Mucosa of gallbladder (tissue), 1 donor: ENCODE results near the gene DSG2. TPM values are rescaled to one million over a fixed set of nuclear protein-coding genes. Genes with fewer than 3 reads are reported as not detected.
"Not testable (repeated sequence)": the region's sequence is repeated elsewhere in the genome, so short reads cannot be mapped to it uniquely, and the experiment has no call there.

Experiments used
- DNase-seq: peaks from one replicate; pipeline ENCODE4 v3.0.0-alpha.2; 2020; ENCODE audit warnings: low spot score
- total RNA-seq: library from RNA; stranded (reverse); gene quantifications from one replicate; pipeline ENCODE4 v1.2.1, GENCODE V29; 2021
- donor health status: DM: no; HTN: no; CAD: no.

DSG2 gene
- total RNA-seq, 1 donor from 2014 or later: 103 TPM

- DNase-seq: no peak
These were observed 2.2 kb downstream of the DSG2 start for GRCh38 chr18:31500051-31500688.

DNA sequence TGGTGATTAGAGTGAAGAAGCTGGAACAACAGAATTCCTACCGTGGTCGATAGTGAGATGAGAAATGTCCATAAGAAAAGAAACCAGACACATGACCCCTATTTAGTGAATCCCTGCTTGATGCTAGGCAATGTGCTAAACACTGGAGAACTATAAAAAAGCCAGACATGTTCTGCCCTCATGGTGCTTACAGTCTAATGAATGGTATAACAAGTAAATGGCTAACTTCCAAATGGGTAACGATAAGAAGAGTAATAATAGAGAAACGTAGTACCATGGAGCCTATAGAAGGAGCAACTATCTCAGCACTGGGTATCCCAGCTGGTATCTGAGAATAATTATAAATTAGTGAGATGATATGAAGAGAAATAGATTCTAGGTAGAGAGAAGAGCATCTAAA is 5.0 kb downstream of the DSG2 start:
- DNase-seq: no peak

- no peak for DNase-seq
These were observed 6.6 kb downstream of the DSG2 start for GRCh38 chr18:31504455-31505147.

DNA sequence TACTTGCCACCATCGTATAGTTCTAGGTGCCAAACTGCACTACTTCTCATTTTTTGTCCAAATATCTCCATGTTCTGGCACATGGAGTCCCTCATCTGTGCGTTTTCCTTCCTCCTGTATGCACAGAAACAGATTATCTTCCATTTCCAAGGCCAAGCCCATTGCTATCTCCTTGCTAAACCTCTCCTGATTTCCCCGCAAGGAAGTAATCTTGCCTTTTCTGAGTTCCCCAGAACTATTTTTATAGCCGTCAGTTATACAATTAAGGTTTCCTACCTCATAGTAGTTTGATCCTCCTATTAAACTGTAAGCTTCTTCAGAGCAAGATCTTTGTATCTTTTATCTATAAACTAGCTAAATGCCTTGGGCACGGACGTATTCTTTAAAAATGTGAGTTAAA is 7.2 kb downstream of the DSG2 start:
- DNase-seq: no peak

- no peak for DNase-seq
These were observed 8.2 kb downstream of the DSG2 start for GRCh38 chr18:31506024-31506742.

DNA sequence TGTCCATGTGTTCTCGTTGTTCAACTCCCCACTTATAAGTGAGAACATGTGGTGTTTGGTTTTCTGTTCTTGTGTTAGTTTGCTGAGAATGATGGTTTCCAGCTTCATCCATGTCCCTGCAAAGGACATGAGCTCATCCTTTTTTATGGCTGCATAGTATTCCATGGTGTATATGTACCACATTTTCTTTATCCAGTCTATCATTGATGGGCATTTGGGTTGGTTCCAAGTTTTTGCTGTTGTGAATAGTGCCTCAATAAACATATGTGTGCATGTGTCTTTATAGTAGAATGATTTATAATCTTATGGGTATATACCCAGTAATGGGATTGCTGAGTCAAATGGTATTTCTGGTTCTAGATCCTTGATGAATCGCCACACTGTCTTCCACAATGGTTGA is 9.1 kb downstream of the DSG2 start:
- not testable (repeated sequence) for DNase-seq

DNA sequence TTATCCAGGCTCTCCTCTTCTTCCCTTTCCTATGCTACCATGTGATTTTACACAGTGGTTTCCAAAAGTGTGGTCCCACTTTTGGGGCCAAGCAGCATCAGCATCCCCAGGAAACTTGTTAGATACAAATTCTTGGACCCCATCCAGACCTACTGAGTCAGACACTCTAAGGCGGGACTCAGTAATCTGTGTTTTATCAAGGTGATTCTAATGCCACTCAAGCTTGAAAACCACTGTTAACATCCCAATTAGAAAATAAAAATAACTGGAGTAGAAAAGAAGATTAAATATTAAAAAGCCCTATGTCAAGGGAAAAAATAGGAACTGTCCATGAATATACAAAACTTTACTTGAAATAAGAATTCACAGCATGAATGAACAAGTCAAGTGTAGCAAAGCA is 10.8 kb downstream of the DSG2 start:
- no peak for DNase-seq

DNA sequence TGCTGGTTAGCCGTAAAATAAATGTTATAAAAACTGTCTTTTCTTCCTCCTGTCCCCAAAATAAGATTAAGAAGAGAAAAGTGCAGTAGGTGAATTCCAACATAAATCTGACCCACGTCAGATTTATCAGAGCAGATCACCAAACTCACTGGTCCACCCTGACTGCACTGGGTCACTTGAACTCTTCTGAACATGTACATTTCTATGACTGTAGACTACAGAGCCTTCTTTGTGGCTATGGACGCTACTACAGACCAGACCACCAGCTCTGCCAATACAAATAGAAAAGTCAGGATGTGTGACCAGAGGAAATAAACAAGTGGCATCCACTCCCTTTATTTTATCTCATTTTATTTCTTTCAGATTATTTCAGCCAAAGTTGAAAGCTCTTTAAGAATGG is 11.6 kb downstream of the DSG2 start:
- no peak for DNase-seq

DNA sequence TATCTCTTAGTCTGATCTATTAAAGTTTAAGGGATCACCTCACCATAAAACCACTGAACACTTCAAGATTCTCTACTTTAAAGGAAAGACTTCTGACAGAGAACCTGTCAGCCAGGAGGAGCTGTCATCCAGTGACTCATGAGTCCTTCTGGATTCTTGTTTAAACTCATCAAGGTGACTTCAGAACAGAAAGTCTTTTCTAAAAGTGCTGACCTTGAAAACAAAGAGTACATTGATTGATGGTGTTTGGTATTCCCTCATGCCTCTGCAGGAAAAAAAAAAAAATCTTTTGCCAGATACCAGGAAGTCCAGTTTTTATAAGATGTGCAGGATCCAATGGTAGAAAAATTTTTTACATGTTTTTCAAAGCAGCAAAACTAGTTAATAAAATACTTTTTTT is 12.3 kb downstream of the DSG2 start:
- DNase-seq: no peak

DNA sequence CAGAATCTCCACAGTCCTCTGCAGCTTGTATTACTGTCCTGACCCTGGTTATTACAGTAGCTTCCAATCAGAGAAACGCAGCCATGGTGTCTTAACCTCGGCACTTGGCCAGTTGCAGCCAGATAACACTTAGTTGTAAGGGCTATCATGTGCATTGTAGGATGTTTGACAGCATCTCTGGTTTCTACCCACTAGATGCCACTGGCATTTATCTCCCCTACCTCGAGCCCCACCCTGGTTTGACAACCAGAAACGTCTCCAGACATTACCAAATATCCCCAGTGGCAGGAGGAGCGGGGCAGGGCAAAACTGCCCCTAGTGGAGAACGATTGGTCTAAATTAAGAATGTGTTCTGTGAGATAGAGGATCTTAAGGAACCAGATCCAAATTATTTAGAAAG is 13.1 kb downstream of the DSG2 start:
- DNase-seq: no peak

- DNase-seq: peak; percentile 82
These were observed 14.3 kb downstream of the DSG2 start for GRCh38 chr18:31512203-31512764.

- peak; percentile 44 for DNase-seq
These were observed 15.4 kb downstream of the DSG2 start for GRCh38 chr18:31513189-31513935.

DNA sequence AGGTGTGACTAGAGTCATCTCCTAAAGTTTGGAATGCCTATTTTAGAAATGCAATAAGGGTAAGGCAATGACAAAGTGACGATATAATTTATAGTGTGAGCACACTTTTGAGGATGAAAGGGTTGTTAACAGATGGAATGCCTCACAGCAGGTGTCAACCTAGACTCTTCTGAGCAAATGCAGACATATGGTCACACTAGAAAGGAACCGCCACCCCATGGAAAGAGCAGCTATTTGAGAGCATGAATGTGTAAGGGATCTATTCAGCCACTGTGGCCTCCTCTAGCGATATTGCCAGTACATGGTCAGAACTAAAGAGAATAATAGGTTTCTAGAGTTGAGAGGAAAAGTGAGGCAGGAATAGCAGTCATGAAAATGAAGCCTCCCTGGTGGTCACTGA is 18.5 kb downstream of the DSG2 start:
- DNase-seq: no peak

DNA sequence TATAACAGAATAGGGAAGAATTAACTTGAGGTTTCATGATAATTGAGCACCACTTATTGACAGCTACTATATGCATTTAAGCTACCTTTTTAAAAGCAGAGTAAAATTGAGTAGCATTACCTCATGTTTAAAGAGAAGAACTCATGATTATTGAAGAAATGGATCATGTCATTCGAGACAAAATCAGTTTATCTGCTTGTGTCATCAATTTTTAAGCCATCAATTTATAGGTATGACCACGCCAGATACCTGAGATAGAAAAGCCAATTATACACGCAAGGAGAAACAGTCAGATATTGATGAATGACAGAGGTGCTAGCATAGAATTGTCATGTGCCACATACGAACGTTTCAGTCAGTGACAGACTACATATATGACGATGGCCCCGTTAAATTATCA is 28.4 kb downstream of the DSG2 start:
- DNase-seq: no peak

DNA sequence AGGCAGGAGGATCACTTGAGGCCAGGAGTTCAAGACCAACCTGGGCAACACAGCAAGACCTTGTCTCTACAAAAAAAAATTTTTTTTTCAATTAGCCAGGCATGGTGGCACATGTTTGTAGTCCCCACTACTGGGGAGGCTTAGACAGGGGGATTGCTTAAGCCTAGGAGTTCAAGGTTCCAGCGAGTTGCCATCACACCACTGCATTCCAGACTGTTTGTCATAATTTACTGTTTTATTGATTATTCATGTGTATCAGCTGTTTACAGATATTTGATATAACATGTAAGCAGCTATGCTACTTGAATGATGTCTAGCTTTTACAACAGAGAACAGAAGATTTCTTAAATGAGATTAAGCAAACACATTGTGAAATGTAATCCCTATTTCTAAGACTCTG is 35.3 kb downstream of the DSG2 start:
- DNase-seq: no peak

DNA sequence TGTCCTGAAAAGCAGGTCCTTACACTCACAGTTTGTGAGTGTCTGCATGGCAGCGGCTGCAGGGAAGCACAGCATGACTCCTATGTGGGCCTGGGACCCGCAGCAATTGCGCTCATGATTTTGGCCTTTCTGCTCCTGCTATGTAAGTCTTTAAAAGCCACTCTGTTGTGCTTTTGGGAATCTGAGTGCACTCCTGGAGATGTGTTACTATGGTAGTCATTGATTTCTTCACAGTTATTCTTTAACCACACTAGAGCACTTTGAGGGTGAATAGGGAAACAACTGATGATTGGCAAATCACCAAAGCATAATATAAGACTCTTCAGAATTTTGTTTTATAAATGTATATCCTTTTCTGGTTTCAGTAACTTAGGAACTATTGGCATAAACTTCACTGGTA is 40.9 kb downstream of the DSG2 start:
- DNase-seq: no peak

DNA sequence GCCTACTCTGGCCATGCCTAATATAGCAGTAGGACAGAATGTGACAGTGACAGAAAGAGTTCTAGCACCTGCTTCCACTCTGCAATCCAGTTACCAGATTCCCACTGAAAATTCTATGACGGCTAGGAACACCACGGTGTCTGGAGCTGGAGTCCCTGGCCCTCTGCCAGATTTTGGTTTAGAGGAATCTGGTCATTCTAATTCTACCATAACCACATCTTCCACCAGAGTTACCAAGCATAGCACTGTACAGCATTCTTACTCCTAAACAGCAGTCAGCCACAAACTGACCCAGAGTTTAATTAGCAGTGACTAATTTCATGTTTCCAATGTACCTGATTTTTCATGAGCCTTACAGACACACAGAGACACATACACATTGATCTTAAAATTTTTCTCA is 48.5 kb downstream of the DSG2 start:
- no peak for DNase-seq

DNA sequence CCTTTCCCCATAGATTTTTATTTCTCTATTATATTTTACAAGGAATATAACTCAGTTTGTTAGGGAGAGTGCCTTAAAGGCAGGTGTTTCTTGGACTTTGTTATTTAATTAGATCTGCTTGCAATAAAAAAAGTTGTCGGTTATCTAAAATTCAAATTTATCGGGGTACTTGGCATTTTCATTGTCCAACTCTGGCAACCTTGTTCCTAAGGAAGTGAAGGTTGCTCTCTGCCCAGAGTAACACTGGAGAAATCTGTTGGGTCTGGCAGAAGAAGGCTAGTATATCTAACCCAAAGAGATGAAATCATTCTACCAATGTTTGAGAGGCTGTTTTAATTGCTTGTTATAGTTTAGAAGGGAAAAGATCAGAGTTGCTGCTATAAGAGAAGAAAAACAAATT is 50.9 kb downstream of the DSG2 start:
- DNase-seq: no peak

DNA sequence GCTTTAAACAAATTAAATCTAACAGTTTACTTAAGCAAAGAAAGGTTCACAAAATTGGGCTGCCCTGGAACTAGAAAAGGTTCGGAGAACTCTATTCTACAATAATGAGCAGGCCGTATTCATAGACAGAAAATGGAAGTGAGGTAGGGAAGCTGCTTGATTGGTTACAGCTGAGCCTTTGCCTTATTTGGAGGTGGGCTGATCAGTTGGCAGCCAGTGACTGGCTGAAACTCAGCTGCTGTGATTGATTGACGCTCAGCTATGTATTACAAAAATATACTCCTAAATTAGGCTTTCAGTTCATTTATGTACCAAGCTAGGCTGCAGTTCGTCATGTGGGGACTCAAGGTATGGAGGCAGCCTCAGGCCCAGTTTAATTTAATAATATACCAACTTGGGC is 51.4 kb downstream of the DSG2 start:
- DNase-seq: no peak

DNA sequence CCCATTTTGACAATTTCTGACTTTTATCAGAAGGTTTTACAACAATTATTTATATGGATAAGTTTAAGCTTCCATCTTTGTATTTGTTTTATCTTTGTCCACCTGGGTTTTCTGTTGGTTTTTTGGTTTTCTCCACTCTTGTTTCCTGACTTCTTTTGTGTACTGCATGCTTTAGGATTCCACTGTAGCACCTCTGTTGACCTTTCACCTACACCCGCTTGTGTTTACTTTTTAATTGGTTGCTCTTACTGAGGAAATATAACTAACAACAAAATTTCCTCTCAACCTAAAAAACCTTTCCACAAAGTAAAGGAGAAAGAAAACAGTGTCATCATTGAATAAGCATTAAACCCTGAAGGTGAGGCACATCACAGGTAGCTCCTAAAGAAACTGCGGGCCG is 53.9 kb downstream of the DSG2 start:
- no peak for DNase-seq

DNA sequence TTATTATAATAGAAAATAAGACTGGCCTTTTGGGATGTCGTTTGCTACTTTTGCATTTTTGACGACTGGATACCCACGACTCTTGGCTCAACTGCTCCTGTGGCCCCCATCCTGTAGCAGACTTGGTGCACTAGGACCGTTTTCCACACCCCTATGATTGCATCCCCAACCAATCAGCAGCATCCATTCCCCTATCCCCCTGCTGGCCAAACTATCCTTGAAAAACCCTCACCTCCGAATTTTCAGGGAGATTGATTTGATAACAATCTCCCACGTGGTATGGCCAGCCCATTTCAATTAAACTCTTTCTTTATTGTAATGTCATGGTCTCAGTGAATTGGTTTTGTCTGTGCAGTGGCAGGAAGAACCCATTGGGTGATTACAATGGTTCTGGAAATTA is 55.8 kb downstream of the DSG2 start:
- no peak for DNase-seq

- peak; percentile 29 for DNase-seq
These were observed 56.8 kb downstream of the DSG2 start for GRCh38 chr18:31554776-31555175.
